ENCODE data around the gene SND1. TPM values are rescaled to one million over a fixed set of nuclear protein-coding genes. Genes with fewer than 3 reads are reported as not detected.

The SND1 gene
- total and polyA plus RNA-seq, 2 of the 4 experiments (the other 2 are of a cell fraction): 154 to 294 TPM

DNA sequence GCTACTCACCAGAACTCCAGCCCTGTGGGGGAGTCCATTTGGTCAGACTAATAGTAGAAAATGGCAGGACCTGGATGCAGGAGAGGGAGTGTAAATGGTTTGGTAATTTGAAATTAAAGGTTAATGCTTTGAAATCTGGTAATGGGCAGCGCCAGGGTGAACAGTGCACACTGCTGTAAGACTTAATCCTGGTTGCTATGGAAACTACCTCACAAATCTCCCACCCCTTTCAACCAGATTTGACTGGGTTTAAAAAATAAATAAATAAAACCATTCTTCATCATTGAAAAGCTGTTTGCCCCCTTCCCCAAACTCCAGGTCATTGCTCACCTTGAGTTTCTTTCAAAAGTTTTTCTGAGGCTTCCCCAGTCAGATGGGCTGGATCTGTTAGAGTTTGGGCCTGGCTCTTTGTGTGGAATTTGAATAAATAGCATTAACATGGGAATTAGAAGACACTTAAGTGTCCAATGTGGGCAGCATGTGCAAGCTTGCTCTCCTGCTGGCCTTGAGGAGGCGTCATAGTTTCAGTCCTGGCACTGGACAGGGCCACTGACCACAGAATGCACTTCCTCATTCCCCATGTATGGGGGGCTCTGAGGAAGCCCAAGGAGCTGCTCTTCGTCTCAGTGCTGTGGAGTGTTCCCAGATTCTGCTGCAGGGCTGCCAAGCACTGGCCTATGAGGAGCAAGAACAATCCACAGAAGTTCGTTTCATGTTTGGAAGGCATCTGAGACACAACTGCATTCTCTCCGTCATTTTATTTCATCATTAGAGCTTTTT is 288.6 kb downstream of the SND1 start:
- H3K4me1 ChIP-seq (ENCODE audit: control insufficient read depth, insufficient read depth, low read length): peaks cover 9% of the 10 kb centered on the region
- TF ChIP-seq BHLHE40 (IDR thresholded peaks at IDR 0.05; ENCODE audit: low read depth, low read length) (no peak), ELK1 (IDR thresholded peaks at IDR 0.05; ENCODE audit: borderline replicate concordance, low read depth, low read length) (no peak), CTCF (conservative IDR thresholded peaks at IDR 0.05; ENCODE audit: low read depth, low read length) (no peak), RAD21 (IDR thresholded peaks at IDR 0.05; ENCODE audit: low read length) (no peak), MAFK (IDR thresholded peaks at IDR 0.05; ENCODE audit: low read depth, low read length) (no peak), CEBPB (IDR thresholded peaks at IDR 0.05; ENCODE audit: low read depth, low read length) (no peak), MAZ (IDR thresholded peaks at IDR 0.05; ENCODE audit: borderline replicate concordance, low read depth, low read length) (no peak), NFE2L2 (IDR thresholded peaks at IDR 0.05; ENCODE audit: low read depth, low read length) (no peak)
- TF ChIP-seq, protein P1, sequence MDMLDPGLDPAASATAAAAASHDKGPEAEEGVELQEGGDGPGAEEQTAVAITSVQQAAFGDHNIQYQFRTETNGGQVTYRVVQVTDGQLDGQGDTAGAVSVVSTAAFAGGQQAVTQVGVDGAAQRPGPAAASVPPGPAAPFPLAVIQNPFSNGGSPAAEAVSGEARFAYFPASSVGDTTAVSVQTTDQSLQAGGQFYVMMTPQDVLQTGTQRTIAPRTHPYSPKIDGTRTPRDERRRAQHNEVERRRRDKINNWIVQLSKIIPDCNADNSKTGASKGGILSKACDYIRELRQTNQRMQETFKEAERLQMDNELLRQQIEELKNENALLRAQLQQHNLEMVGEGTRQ (IDR thresholded peaks at IDR 0.05; ENCODE audit: low read depth, low read length): no peak
- in situ Hi-C loops (cut with MboI; ENCODE audit: low sequenced_read_pairs): no loop called here
- no peak for DNase-seq
- no peak overlapping the region for H2AFZ ChIP-seq (replicated peaks; ENCODE audit: low read length, poor library complexity)
- ChIA-PET POLR2A (ENCODE audit: unreplicated experiment) (no interaction called here), CTCF (no interaction called here)
- peaks cover 34% of the 10 kb centered on the region for H4K20me1 ChIP-seq (ENCODE audit: insufficient read depth, low read length)
- H3K4me2 ChIP-seq (ENCODE audit: low read depth, low read length): no peak overlapping the region
- no peaks in the 10 kb centered on the region for H3K27me3 ChIP-seq (ENCODE audit: control insufficient read depth, insufficient read depth, low read length)
- intact Hi-C loops (cut with micrococcal nuclease): no loop called here
- peaks cover 5% of the 10 kb centered on the region for H3K36me3 ChIP-seq (ENCODE audit: control insufficient read depth, insufficient read depth, low read length)
- H4K91ac ChIP-seq (ENCODE audit: insufficient read depth, low read depth, low read length): no peak overlapping the region
- no peak overlapping the region for H3K9ac ChIP-seq (ENCODE audit: low read depth, low read length)
- no peak overlapping the region for H3K4ac ChIP-seq (ENCODE audit: low read depth, low read length)
- no peak overlapping the region for H2AK5ac ChIP-seq (ENCODE audit: low read depth, low read length)
- H3K79me1 ChIP-seq (ENCODE audit: low read depth in 1 of 2, low read length in 2 of 2): peaks cover 28 to 76% of the 10 kb centered on the region in 2 experiments
- no peak overlapping the region for H3K14ac ChIP-seq (replicated peaks; ENCODE audit: low read depth, low read length)
- H3K23ac ChIP-seq (ENCODE audit: low read depth, low read length): no peak overlapping the region
- no peak for ATAC-seq (ENCODE audit: low read depth)
- H3K18ac ChIP-seq (ENCODE audit: low read depth, low read length): no peak overlapping the region
- no peak overlapping the region for H4K8ac ChIP-seq (ENCODE audit: low read depth in 2 of 2, low read length in 2 of 2)
- WGBS, 2 experiments (ENCODE audit: extremely low coverage in 2 of 2, insufficient read length in 1 of 2): 74% methylated on average over 3 of the region's 5 CpGs; no CpG with 5 or more reads in 1 of the 2 experiments
- no peak overlapping the region for H4K5ac ChIP-seq (ENCODE audit: low read depth, low read length)
- H3K9me1 ChIP-seq (ENCODE audit: insufficient read depth, low read length): peaks cover 28% of the 10 kb centered on the region
- H2AK9ac ChIP-seq (replicated peaks; ENCODE audit: low read depth, low read length, poor library complexity): no peak overlapping the region
- H2BK15ac ChIP-seq (ENCODE audit: low read depth, low read length): no peak overlapping the region
- H3K4me3 ChIP-seq (ENCODE audit: insufficient read depth, low read depth, low read length): no peak overlapping the region
- dilution Hi-C loops (cut with HindIII; ENCODE audit: low sequenced_read_pairs, unreplicated experiment): no loop called here
- H3K9me3 ChIP-seq (ENCODE audit: control insufficient read depth, insufficient read depth, low read length): no peaks in the 10 kb centered on the region
- H3K27ac ChIP-seq (ENCODE audit: insufficient read depth, low read length): no peak overlapping the region
- no peak overlapping the region for H2BK20ac ChIP-seq (ENCODE audit: low read depth, low read length)
- H2BK120ac ChIP-seq (ENCODE audit: low read depth, low read length): no peak overlapping the region
- H2BK5ac ChIP-seq (ENCODE audit: low read depth, low read length, poor library complexity, severe bottlenecking): no peak overlapping the region
- BruUV-seq (replicated peaks): no TSS peak
- H3K56ac ChIP-seq (ENCODE audit: extremely low read depth, insufficient read depth, low read length): no peak overlapping the region
